HepG2 (cell line): Measurements from ENCODE around the gene BTG2. TPM values are rescaled to one million over a fixed set of nuclear protein-coding genes. Genes with fewer than 3 reads are reported as not detected.

Source experiments
- ATAC-seq: fragments of 200-7000 bp; cut with Tn5 transposase; 3 replicates; pipeline ENCODE4 v1.9.1; 2020; ENCODE audit warnings: mild to moderate bottlenecking, moderate library complexity
- BruUV-seq: library from RNA; stranded (reverse); fragments of 400-500 nt; replicated peaks from 2 replicates; lab custom pipeline; 2021; lab: Mats Ljungman, UMichigan
- CTCF ChIA-PET: fragments of 300-600 bp; formaldehyde crosslinking; extraction: SDS; loops from one replicate; lab custom pipeline; 2021; ENCODE audit warnings: low total read pairs, inconsistent platforms, low intra/inter-chr PET ratio; lab: Yijun Ruan, JAX
- POLR2A ChIA-PET: fragments of 350-600 bp; sonication (Branson Sonifier 250); formaldehyde crosslinking; loops from one replicate; lab custom pipeline; 2020; ENCODE audit warnings: antibody characterized with exemption, inconsistent platforms; lab: Yijun Ruan, JAX
- DNase-seq: peaks from one replicate; pipeline ENCODE4 v3.0.0-alpha.2; 2015; ENCODE audit warnings: low spot score
- FAIRE-seq: peaks from 3 replicates; lab custom pipeline; 2011; peaks lifted over from hg19 to GRCh38; lab: Jason Lieb, UNC
- H2AFZ ChIP-seq: one replicate; pipeline ENCODE4 v1.6.1; 2011; ENCODE audit warnings: low read length, inconsistent platforms
- H3K27ac ChIP-seq: fragments of 300-600 bp; 3 replicates; pipeline ENCODE4 v1.8.0; 2011; ENCODE audit warnings: mixed run types, mild to moderate bottlenecking, mixed read lengths, low read length, inconsistent platforms; ENCODE audit not compliant: insufficient read depth; ENCODE audit errors: extremely low read length
- H3K27me3 ChIP-seq, 2 experiments: fragments of 200-600 bp in 1 of 2; 2 replicates in 1 of 2; 3 replicates in 1 of 2; pipeline versions ENCODE4 v1.6.0 to v1.8.0; 2011; ENCODE audit warnings: low read length in 2 of 2, mild to moderate bottlenecking in 2 of 2, moderate library complexity in 2 of 2, inconsistent platforms in 1 of 2; ENCODE audit not compliant: insufficient read depth in 2 of 2, control insufficient read depth in 1 of 2
- H3K36me3 ChIP-seq, 2 experiments: fragments of 200-600 bp in 1 of 2; replicated peaks in 1 of 2; 2 replicates in 1 of 2; 3 replicates in 1 of 2; pipeline versions ENCODE4 v1.5.1 to v1.8.0; 2011; ENCODE audit warnings: low read length in 2 of 2, inconsistent platforms in 1 of 2; ENCODE audit not compliant: insufficient read depth in 2 of 2, control insufficient read depth in 1 of 2
- H3K4me1 ChIP-seq: 2 replicates; pipeline ENCODE4 v1.5.1; 2012; ENCODE audit warnings: low read length, inconsistent platforms; ENCODE audit not compliant: insufficient read depth
- H3K4me2 ChIP-seq: 2 replicates; pipeline ENCODE4 v1.6.0; 2011; ENCODE audit warnings: low read depth, low read length, inconsistent platforms
- H3K4me3 ChIP-seq, 3 experiments: fragments of 200-600 bp in 1 of 3; sonication (generic), shearing (Covaris generic) in 1 of 3; replicated peaks in 1 of 3; 2 replicates each; pipeline ENCODE4 v1.5.1; 2011 to 2016; ENCODE audit warnings: low read length in 3 of 3, inconsistent platforms in 2 of 3, low read depth in 2 of 3, mild to moderate bottlenecking in 2 of 3, control low read depth in 1 of 3, mixed read lengths in 1 of 3; ENCODE audit not compliant: insufficient read depth in 1 of 3
- H3K79me2 ChIP-seq: one replicate; pipeline ENCODE4 v1.6.1; 2011; ENCODE audit warnings: low read length, inconsistent platforms; ENCODE audit not compliant: insufficient read depth
- H3K9ac ChIP-seq: 2 replicates; pipeline ENCODE4 v1.6.0; 2011; ENCODE audit warnings: mild to moderate bottlenecking, low read depth, low read length, inconsistent platforms; ENCODE audit not compliant: insufficient read depth
- H3K9me3 ChIP-seq: 2 replicates; pipeline ENCODE4 v1.5.1; 2012; ENCODE audit warnings: mild to moderate bottlenecking, low read length
- H4K20me1 ChIP-seq: 2 replicates; pipeline ENCODE4 v1.6.0; 2011; ENCODE audit warnings: inconsistent platforms, mild to moderate bottlenecking, low read length, moderate library complexity; ENCODE audit not compliant: insufficient read depth
- ARID4A ChIP-seq: sonication (generic); formaldehyde crosslinking; IDR thresholded peaks from 2 replicates; pipeline ENCODE4 v1.5.0; 2020; ENCODE audit warnings: mild to moderate bottlenecking, missing genetic modification reagents, borderline replicate concordance
- CBX1 ChIP-seq: IDR thresholded peaks from one replicate; pipeline ENCODE4 v1.6.1; 2016; ENCODE audit warnings: antibody characterized with exemption, low read depth
- FOXC1 ChIP-seq: sonication (generic); formaldehyde crosslinking; IDR thresholded peaks from 2 replicates; pipeline ENCODE4 v1.8.0; 2022; ENCODE audit warnings: mild to moderate bottlenecking, missing genetic modification reagents, borderline replicate concordance
- GATA4 ChIP-seq: sonication (generic); IDR thresholded peaks from 2 replicates; pipeline ENCODE4 v1.6.1; 2016; ENCODE audit warnings: antibody characterized with exemption, low read depth, borderline replicate concordance
- HNF4A ChIP-seq: sonication (generic); formaldehyde crosslinking; IDR thresholded peaks from 2 replicates; pipeline ENCODE4 v1.4.0; 2020; ENCODE audit warnings: missing genetic modification reagents
- PBX2 ChIP-seq: IDR thresholded peaks from 2 replicates; pipeline ENCODE4 v1.6.1; 2016; ENCODE audit warnings: control low read depth
- SALL1 ChIP-seq: sonication (generic); formaldehyde crosslinking; IDR thresholded peaks from 2 replicates; pipeline ENCODE4 v1.8.0; 2022; ENCODE audit warnings: mild to moderate bottlenecking, missing genetic modification reagents
- SP5 ChIP-seq: IDR thresholded peaks from 2 replicates; pipeline ENCODE4 v1.6.1; 2016; ENCODE audit warnings: low read depth, borderline replicate concordance
- ZMYM4 ChIP-seq: sonication (generic); formaldehyde crosslinking; IDR thresholded peaks from 2 replicates; pipeline ENCODE4 v1.8.1; 2023; ENCODE audit warnings: mild to moderate bottlenecking, missing genetic modification reagents
- ZNF3 ChIP-seq: IDR thresholded peaks from 2 replicates; pipeline ENCODE4 v1.7.0; 2017; ENCODE audit warnings: inconsistent platforms
- ZNF329 ChIP-seq: sonication (generic); formaldehyde crosslinking; IDR thresholded peaks from 2 replicates; pipeline ENCODE4 v1.9.0; 2021; ENCODE audit warnings: low read depth, mild to moderate bottlenecking, missing genetic modification reagents
- ZNF414 ChIP-seq: sonication (generic); formaldehyde crosslinking; IDR thresholded peaks from 2 replicates; pipeline ENCODE4 v1.5.0; 2020; ENCODE audit warnings: missing genetic modification reagents
- ZNF431 ChIP-seq: sonication (generic); formaldehyde crosslinking; IDR thresholded peaks from 2 replicates; pipeline ENCODE4 v1.9.0; 2022; ENCODE audit warnings: missing genetic modification reagents, low read depth, mild to moderate bottlenecking, borderline replicate concordance
- ZNF761 ChIP-seq: sonication (generic); formaldehyde crosslinking; conservative IDR thresholded peaks from 2 replicates; pipeline ENCODE4 v1.4.0; 2020; ENCODE audit warnings: mild to moderate bottlenecking, missing genetic modification reagents
- ZNF780A ChIP-seq: sonication (generic); formaldehyde crosslinking; IDR thresholded peaks from 2 replicates; pipeline ENCODE4 v1.8.0; 2022; ENCODE audit warnings: mild to moderate bottlenecking, missing genetic modification reagents, moderate library complexity
- ZNF879 ChIP-seq: sonication (generic); formaldehyde crosslinking; IDR thresholded peaks from 2 replicates; pipeline ENCODE4 v1.8.1; 2023; ENCODE audit warnings: missing genetic modification reagents
- ZZZ3 ChIP-seq: sonication (generic); formaldehyde crosslinking; IDR thresholded peaks from 2 replicates; pipeline ENCODE4 v1.4.0; 2020; ENCODE audit warnings: missing genetic modification reagents, mild to moderate bottlenecking, borderline replicate concordance
- WGBS: methylation state at CpG from one replicate; pipeline ENCODE4 v1.1.6; 2017; ENCODE audit warnings: low lambda C conversion rate; 5-methylcytosine and 5-hydroxymethylcytosine counted together
- in situ Hi-C: cut with HindIII; loops from 2 replicates; pipeline ENCODE4 v1.10.0; 2017; ENCODE audit warnings: low pct_unique_long_range_greater_than_20kb; ENCODE audit not compliant: extremely low pct_ligation_motif_present
- intact Hi-C: fragments of 100-400 bp; cut with micrococcal nuclease; formaldehyde crosslinking; loops from one replicate; pipeline ENCODE4 v1.10.0; 2022; ENCODE audit not compliant: unreplicated experiment
- polyA plus RNA-seq, 8 experiments: library from polyadenylated mRNA; depleted of rRNA in 3 of 8; stranded (reverse) in 7 of 8; unstranded in 1 of 8; fragments of >200 nt; fragmentation: Illumina TruSeq in 4 of 8; extraction: Trizol in 4 of 8; gene quantifications; 2 replicates each; pipeline versions ENCODE4 v1.2.1 to v1.2.3, GENCODE V29; 2011 to 2016; ENCODE audit warnings: low read depth in 4 of 8, missing spikeins in 1 of 8, mixed read lengths in 1 of 8; ENCODE audit not compliant: insufficient read depth in 1 of 8
- total RNA-seq, 5 experiments: library from RNA; depleted of rRNA; stranded (reverse); fragments of >200 nt; fragmentation: Illumina TruSeq; extraction: Trizol; gene quantifications; 2 replicates each; pipeline ENCODE4 v1.2.3, GENCODE V29; 2016; ENCODE audit warnings: low read depth in 1 of 5
- TF ChIP-seq, protein P1 (sequence below): sonication (generic); formaldehyde crosslinking; IDR thresholded peaks from 2 replicates; pipeline ENCODE4 v1.4.0; 2020; ENCODE audit warnings: mild to moderate bottlenecking, missing genetic modification reagents

Gene BTG2
- total and polyA plus RNA-seq, 2 of the 13 experiments (the other 11 are each of a cell fraction or from before 2014, with no cell fraction given) = 13.6 to 18.3 TPM

DNA sequence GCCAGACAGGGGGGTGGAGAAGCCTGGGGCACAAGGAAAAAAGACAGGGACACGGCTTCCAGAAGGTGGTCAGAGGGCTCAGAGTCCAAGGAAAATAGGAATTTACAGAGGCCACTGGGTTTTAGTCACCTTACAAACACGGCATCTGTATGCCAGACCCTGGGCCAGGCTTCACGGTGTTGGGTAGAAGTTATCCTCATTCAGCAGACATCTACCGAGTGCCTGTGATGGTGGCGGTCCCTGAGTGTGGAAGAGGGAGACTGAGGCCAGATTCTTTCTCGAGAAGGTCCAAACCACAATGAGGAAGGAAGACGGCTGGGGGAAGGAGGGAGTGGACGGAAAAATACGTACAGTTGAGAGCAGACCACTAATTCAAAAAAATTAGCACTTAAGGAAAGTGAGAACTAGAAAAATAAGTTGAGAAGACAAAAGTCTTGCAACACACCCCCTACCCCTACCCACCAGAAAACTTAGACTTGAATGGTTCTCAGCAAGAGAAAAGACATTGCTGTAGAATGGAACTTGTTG lies 864 bp upstream of the BTG2 start (continued):
- peak; percentile 79; the same call in 1 of the 2 replicates for TF ChIP-seq ZNF3 (CRISPR knock-in tag)
- no peak for TF ChIP-seq ZZZ3 (CRISPR knock-in tag)
- TF ChIP-seq FOXC1 (CRISPR knock-in tag) = no peak

DNA sequence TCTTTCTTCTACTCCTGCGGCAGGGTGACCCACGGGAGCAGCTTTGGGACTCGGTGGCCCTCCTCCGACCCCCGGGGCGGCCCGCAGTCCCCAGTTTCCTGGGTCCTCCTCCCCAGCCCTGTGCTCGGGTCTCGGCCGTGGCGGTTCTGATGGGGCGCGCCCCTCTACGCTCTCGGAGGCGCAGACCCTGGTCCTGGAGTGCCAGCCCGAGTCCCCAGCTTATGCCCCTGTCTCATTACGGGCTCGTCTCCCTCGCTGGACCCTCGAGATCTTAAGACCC lies 430 bp downstream of the BTG2 start:
- FAIRE-seq (no peak), ATAC-seq (peak; percentile 66), DNase-seq (no peak)
- Histone ChIP-seq H3K4me2 (peak overlapping the region; percentile 92), H3K27ac (peak overlapping the region; percentile 48), H3K27me3 (peaks cover 0 to 23% of the 10 kb centered on the region in 2 experiments; a peak in 3 of 5 replicates), H3K4me1 (peaks cover 43% of the 10 kb centered on the region), H3K9me3 (no peaks in the 10 kb centered on the region), H2AFZ (no peak overlapping the region), H3K36me3 (peaks cover 0 to 3% of the 10 kb centered on the region in 2 experiments; a peak in 1 of 5 replicates), H3K9ac (peak overlapping the region; percentile 84), H3K4me3 (peak overlapping the region; percentile 70 to 87 (median 71)), H3K79me2 (peaks cover 13% of the 10 kb centered on the region), H4K20me1 (no peaks in the 10 kb centered on the region)
- BruUV-seq = no TSS peak
- in situ Hi-C loops = no loop called here
- 0% methylated on average over 1 of the region's 21 CpGs for WGBS
- CTCF ChIA-PET = no interaction called here
- POLR2A ChIA-PET = interaction anchor here (1.2 to 6.3 kb wide), 5 partner anchors 15 to 33 kb away, joined by 4 to 77 read pairs (median 11); no protein-coding TSS in a partner anchor
- intact Hi-C loops = no loop called here
- TF ChIP-seq ZNF761 (0 out of 2 replicates have a peak, but pooled peaks have one; percentile 12), ZNF329 (no peak), ZNF780A (peak; percentile 47; the same call in 1 of the 2 replicates), ZNF879 (peak; percentile 78; the same call in 1 of the 2 replicates), CBX1 (no peak), ARID4A (0 out of 2 replicates have a peak, but pooled peaks have one; percentile 44), ZMYM4 (no peak), ZNF431 (CRISPR knock-in tag) (no peak), HNF4A (CRISPR knock-in tag) (no peak), SP5 (CRISPR knock-in tag) (no peak), GATA4 (no peak), SALL1 (CRISPR knock-in tag) (no peak), ZNF414 (CRISPR knock-in tag) (0 out of 2 replicates have a peak, but pooled peaks have one; percentile 19), PBX2 (CRISPR knock-in tag) (no peak)
- TF ChIP-seq, protein P1, sequence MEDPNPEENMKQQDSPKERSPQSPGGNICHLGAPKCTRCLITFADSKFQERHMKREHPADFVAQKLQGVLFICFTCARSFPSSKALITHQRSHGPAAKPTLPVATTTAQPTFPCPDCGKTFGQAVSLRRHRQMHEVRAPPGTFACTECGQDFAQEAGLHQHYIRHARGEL = no peak
